T47D (cell line): ENCODE results near the gene LASP1.
"Not testable (repeated sequence)": the region's sequence is repeated elsewhere in the genome, so short reads cannot be mapped to it uniquely, and the experiment has no call there.

Source experiments
- DNase-seq, 2 experiments: peaks; one replicate each; pipeline versions ENCODE4 v3.0.0 to v3.0.0-alpha.2; 2011 to 2012; ENCODE audit warnings: low read depth in 1 of 2, low spot score in 1 of 2
- JUND ChIP-seq: IDR thresholded peaks from 2 replicates; pipeline ENCODE4 v1.6.1; 2012; ENCODE audit warnings: low read depth
- in situ Hi-C: cut with HindIII; loops from 2 replicates; pipeline ENCODE4 v1.10.0; 2016; ENCODE audit warnings: low sequenced_read_pairs, low pct_unique_long_range_greater_than_20kb

Gene LASP1

GRCh38 chr17:38921756-38922411 lies 52.0 kb downstream of the LASP1 start:
- TF ChIP-seq JUND = no peak
- DNase-seq = no peak
- in situ Hi-C loops = no loop called here

DNA sequence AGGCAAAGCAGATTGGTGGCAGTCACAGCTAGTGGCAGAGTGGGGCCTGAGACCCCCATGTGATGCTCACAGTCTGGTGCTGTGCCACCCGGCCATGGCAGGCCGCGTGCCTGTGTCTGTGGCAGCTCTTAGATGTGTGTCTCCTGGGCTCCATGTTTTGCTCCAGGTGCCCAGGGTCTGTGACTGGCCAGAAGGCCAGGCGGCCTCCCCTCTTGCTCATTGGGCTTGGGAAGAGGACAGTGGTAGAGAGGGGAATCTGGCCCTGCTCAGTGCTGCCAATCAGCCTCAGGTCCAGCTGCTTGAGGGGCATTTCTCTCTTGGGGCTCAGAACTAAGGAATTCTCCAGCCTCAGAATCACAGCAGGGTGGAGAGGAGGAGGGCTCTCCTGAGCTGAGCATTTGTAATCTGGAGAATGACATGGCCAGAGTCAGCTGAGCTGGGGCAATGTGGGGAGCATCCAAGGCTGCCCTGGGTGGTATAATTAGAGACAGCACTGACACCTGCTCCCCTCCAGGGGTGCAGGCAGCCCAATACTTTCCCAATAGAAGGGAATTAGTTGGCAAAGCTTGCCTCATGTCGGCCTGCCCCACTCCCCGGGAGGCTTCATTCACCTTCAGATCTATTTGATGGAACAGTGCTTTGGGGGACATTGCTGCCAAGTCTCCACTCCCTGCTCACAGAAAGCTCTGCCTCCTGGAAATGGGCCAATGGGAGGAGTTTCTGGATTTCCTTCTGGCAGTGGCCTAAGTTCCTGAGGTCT lies 52.9 kb downstream of the LASP1 start:
- in situ Hi-C loops = no loop called here
- TF ChIP-seq JUND = no peak
- DNase-seq = peak in 1 of 2 experiments; percentile 77

DNA sequence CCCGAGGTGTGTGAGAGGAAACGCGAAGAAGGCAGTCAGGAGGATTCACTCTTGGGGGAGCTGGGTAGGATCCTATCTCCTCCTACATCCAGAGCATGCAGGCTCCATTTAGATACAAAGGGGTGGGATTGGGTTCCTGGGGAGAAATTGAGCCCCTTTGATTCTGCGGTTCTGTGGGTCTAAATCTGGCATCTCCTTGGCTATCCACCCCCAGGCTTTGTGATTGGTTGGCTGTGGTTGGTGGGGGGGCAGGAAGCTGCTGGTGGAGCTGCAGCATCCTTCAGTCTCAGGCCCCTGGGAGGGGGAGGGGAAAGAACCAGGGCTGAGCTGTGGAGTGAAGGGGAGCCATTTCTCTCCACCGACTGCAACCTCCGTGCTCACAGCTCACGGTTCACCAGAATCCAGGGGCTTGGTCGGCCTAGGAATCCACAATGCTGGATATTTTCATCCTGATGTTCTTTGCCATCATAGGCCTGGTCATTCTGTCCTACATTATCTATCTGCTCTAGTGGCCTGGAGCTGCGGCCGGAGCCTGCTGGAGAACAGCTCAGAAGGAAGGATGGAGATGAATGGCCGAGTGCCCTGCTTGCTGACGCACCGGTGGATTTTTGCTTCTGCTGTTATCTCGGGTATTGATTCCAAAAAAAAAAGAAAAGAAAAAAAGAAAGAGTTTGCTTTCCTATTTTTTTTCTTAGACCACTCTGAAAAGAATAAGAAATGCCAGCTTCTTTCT lies 55.6 kb downstream of the LASP1 start, which contains the start of gene LASP1NB:
Gene LASP1NB (plus strand): TSS at position 352 of the 733 bp plus-strand sequence.
- in situ Hi-C loops = no loop called here
- DNase-seq = no peak
- TF ChIP-seq JUND = no peak

GRCh38 chr17:38926293-38927070 lies 56.6 kb downstream of the LASP1 start:
- in situ Hi-C loops = no loop called here
- TF ChIP-seq JUND = no peak
- DNase-seq = no peak

GRCh38 chr17:38930782-38931181 lies 60.9 kb downstream of the LASP1 start:
- DNase-seq, in situ Hi-C loops: not testable (repeated sequence)

- in situ Hi-C loops, DNase-seq: not testable (repeated sequence)
These were observed 64.1 kb downstream of the LASP1 start for GRCh38 chr17:38933962-38934361.

DNA sequence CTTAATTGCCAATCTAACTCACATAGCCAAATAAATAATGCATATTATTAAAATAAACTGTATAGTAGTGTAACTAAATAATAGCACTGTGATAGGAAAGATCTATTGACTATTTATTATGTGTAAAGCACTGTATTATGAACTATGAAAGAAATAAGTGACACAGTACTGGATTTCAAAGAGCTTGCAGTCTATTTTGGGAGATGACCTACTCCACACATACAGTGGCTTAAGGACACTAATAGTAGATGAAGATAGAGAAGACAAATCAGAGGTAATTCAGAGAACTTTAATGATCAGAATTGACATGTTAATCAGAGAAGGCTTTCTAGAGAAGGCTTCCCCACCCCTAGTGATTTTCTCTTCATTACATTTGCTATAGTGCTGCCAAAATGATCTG lies 70.1 kb downstream of the LASP1 start:
- DNase-seq = no peak
- TF ChIP-seq JUND = no peak
- in situ Hi-C loops = no loop called here

GRCh38 chr17:38940404-38940803 lies 70.5 kb downstream of the LASP1 start:
- DNase-seq = no peak

DNA sequence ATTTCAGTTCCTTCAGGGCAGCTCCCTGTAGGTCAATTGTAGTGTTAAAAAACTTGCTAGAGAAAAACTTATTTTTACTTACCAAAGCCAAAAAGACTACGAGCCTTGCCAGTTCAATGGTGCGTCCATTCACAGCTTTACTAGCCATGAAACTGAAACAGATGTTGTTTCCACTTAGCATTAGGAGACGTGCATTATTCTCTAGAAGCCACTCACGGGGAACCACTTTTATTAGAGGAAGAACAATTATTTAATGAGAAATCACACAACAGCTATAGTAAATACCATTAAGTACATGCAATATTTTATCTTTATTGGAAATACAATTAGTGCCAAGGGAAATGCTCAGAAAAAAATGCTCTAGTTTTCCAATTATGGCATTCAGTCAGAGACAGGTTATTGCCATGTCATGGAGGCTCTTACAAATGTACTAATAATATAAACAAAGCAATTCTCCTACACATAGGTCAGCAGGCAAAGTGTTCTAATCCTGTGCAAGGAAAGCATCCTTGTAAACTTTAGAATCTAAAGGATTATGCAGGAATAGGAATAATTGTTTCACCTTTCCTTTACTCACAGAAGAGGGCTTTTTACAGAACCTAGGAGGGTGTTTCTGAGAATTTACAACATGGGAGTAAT lies 73.0 kb downstream of the LASP1 start:
- DNase-seq = no peak
- in situ Hi-C loops = no loop called here
- no peak for TF ChIP-seq JUND

More at GRCh38 chr17:38940404-38940803, 70.5 kb downstream of the LASP1 start:
- no peak for TF ChIP-seq JUND
- in situ Hi-C loops = no loop called here

GRCh38 chr17:38943607-38944006 lies 73.7 kb downstream of the LASP1 start:
- no peak for TF ChIP-seq JUND
- in situ Hi-C loops = no loop called here
- no peak for DNase-seq

GRCh38 chr17:38947189-38947588 lies 77.3 kb downstream of the LASP1 start:
- no peak for DNase-seq
- in situ Hi-C loops = no loop called here
- no peak for TF ChIP-seq JUND

DNA sequence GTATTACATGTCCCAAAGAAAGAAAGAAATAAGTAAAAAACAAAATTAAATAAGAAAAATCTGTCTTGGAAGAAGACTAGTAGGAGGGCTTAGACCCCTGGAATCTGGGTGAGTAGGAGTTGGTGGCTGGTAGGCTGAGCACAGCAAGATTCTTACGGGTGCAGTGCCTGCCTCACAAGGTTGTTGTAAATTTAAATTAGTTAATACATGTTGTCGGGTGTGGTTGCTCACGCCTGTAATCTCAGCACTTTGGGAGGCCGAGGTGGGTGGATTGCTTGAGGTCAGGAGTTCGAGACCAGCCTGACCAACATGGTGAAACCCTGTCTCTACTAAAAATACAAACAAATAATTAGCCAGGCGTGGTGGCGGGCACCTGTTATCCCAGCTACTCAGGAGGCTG lies 83.9 kb downstream of the LASP1 start:
- in situ Hi-C loops, DNase-seq: not testable (repeated sequence)
